K562 (cell line): Measurements from ENCODE around the gene LIAS. TPM values are rescaled to one million over a fixed set of nuclear protein-coding genes. Genes with fewer than 3 reads are reported as not detected.

ENCODE experiments used
- ATAC-seq: fragments of 200-7000 bp; cut with Tn5 transposase; 3 replicates; pipeline ENCODE4 v1.9.1; 2020; ENCODE audit warnings: moderate library complexity
- BruUV-seq: library from RNA; stranded (reverse); fragments of 400-500 nt; replicated peaks from 2 replicates; lab custom pipeline; 2021; lab: Mats Ljungman, UMichigan
- CTCF ChIA-PET: fragments of 300-600 bp; formaldehyde crosslinking; extraction: SDS; loops from one replicate; lab custom pipeline; 2021; ENCODE audit warnings: low intra/inter-chr PET ratio; lab: Yijun Ruan, JAX
- POLR2A ChIA-PET: fragments of 300-600, 350-650 bp; sonication (Branson Sonifier 250); formaldehyde crosslinking; extraction: SDS; loops from one replicate; lab custom pipeline; 2021; ENCODE audit warnings: antibody characterized with exemption, inconsistent platforms; lab: Yijun Ruan, JAX
- DNase-seq, 4 experiments: peaks; one replicate each; pipeline versions ENCODE4 v3.0.0 to v3.0.0-alpha.2; 2011 to 2018; ENCODE audit warnings: low spot score in 3 of 4, mixed read lengths in 3 of 4; ENCODE audit errors: extremely low read depth in 1 of 4
- FAIRE-seq: peaks from 2 replicates; lab custom pipeline; 2011; peaks lifted over from hg19 to GRCh38; lab: Jason Lieb, UNC
- H2AFZ ChIP-seq: 2 replicates; pipeline ENCODE4 v1.6.0; 2011; ENCODE audit warnings: low read depth, low read length, control low read depth, inconsistent platforms
- H3K27ac ChIP-seq: fragments of 200-600 bp; 3 replicates; pipeline ENCODE4 v1.8.0; 2011; ENCODE audit warnings: low read depth, mild to moderate bottlenecking, control low read depth, inconsistent platforms, low read length, moderate library complexity, mixed read lengths; ENCODE audit errors: extremely low read depth
- H3K27me3 ChIP-seq, 2 experiments: fragments of 300-600 bp in 1 of 2; 2 replicates in 1 of 2; 3 replicates in 1 of 2; pipeline versions ENCODE4 v1.6.0 to v1.8.0; 2011; ENCODE audit warnings: inconsistent platforms in 2 of 2, low read length in 2 of 2, mild to moderate bottlenecking in 1 of 2, mixed read lengths in 1 of 2, moderate library complexity in 1 of 2; ENCODE audit not compliant: control insufficient read depth in 2 of 2, insufficient read depth in 2 of 2
- H3K36me3 ChIP-seq: fragments of 300-600 bp; 3 replicates; pipeline ENCODE4 v1.8.0; 2011; ENCODE audit warnings: mild to moderate bottlenecking, low read length, inconsistent platforms; ENCODE audit not compliant: control insufficient read depth, insufficient read depth
- H3K4me1 ChIP-seq, 2 experiments: fragments of 200-600 bp in 1 of 2; replicated peaks in 1 of 2; 2 replicates in 1 of 2; 3 replicates in 1 of 2; pipeline versions ENCODE4 v1.5.1 to v1.8.0; 2011; ENCODE audit warnings: inconsistent platforms in 2 of 2, low read length in 2 of 2, mild to moderate bottlenecking in 1 of 2, mixed read lengths in 1 of 2, moderate library complexity in 1 of 2; ENCODE audit not compliant: control insufficient read depth in 2 of 2, insufficient read depth in 2 of 2
- H3K4me2 ChIP-seq: 2 replicates; pipeline ENCODE4 v1.6.1; 2011; ENCODE audit warnings: low read length, control low read depth, inconsistent platforms, mixed read lengths; ENCODE audit not compliant: insufficient read depth
- H3K4me3 ChIP-seq: fragments of 200-600 bp; sonication (generic), shearing (Covaris generic); 2 replicates; pipeline ENCODE4 v1.5.1; 2016; ENCODE audit warnings: control low read depth, inconsistent platforms
- H3K79me2 ChIP-seq: fragments of 200-600 bp; 3 replicates; pipeline ENCODE4 v1.8.0; 2011; ENCODE audit warnings: low read length, inconsistent platforms; ENCODE audit not compliant: control insufficient read depth, insufficient read depth
- H3K9ac ChIP-seq, 2 experiments: 2 replicates each; pipeline versions ENCODE4 v1.6.0 to v1.6.1; 2011; ENCODE audit warnings: low read depth in 2 of 2, low read length in 2 of 2, control low read depth in 1 of 2, inconsistent platforms in 1 of 2, mild to moderate bottlenecking in 1 of 2, mixed read lengths in 1 of 2; ENCODE audit not compliant: insufficient read depth in 1 of 2
- H3K9me1 ChIP-seq: one replicate; pipeline ENCODE4 v1.6.0; 2011; ENCODE audit warnings: inconsistent platforms, mild to moderate bottlenecking, low read length, moderate library complexity; ENCODE audit not compliant: control insufficient read depth, insufficient read depth
- H3K9me3 ChIP-seq: replicated peaks from 2 replicates; pipeline ENCODE4 v1.5.1; 2011; ENCODE audit warnings: low read depth, low read length, inconsistent platforms; ENCODE audit not compliant: control insufficient read depth, insufficient read depth
- H4K20me1 ChIP-seq: replicated peaks from 2 replicates; pipeline ENCODE4 v1.6.1; 2011; ENCODE audit warnings: low read length, inconsistent platforms, mixed read lengths; ENCODE audit not compliant: control insufficient read depth, insufficient read depth
- SPI1 ChIP-seq: IDR thresholded peaks from 2 replicates; pipeline ENCODE4 v1.6.1; 2011; ENCODE audit warnings: low read depth, low read length, control low read depth, borderline replicate concordance
- WGBS: fragments of 100-300 bp; shearing (Covaris generic); methylation state at CpG from one replicate; pipeline ENCODE4 v1.1.6; 2016; ENCODE audit warnings: low coverage, mixed read lengths; ENCODE audit not compliant: insufficient coverage; ENCODE audit errors: missing lambda C conversion rate; 5-methylcytosine and 5-hydroxymethylcytosine counted together
- in situ Hi-C: fragments of 300-500 bp; cut with MboI; formaldehyde crosslinking; loops from 4 replicates; pipeline ENCODE4 v1.15.0; 2018; ENCODE audit warnings: inconsistent platforms, mixed read lengths
- intact Hi-C: fragments of 100-400 bp; cut with micrococcal nuclease; formaldehyde crosslinking; loops from 2 replicates; pipeline ENCODE4 v1.14.2; 2022
- polyA plus RNA-seq, 8 experiments: library from polyadenylated mRNA; depleted of rRNA in 4 of 8; stranded (reverse) in 5 of 8; unstranded in 3 of 8; fragments of >200 nt; fragmentation: Nextera tagmentation in 2 of 8; fragmentation: Illumina TruSeq in 1 of 8; extraction: Ambion mirVana in 2 of 8; extraction: Trizol in 1 of 8; gene quantifications; 2 replicates each; pipeline versions ENCODE4 v1.2.1 to v1.2.3, GENCODE V29; 2011 to 2014; ENCODE audit warnings: inconsistent platforms in 1 of 8, missing spikeins in 1 of 8
- total RNA-seq, 7 experiments: library from RNA; depleted of rRNA in 6 of 7; stranded (reverse); fragments of >200 nt in 6 of 7; fragmentation: Illumina TruSeq in 2 of 7; extraction: Trizol in 2 of 7; gene quantifications; 2 replicates each; pipeline versions ENCODE4 v1.2.1 to v1.2.3, GENCODE V29; 2011 to 2021; ENCODE audit warnings: low replicate concordance in 1 of 7
- TF ChIP-seq, protein P1 (sequence below): sonication (generic); formaldehyde crosslinking; IDR thresholded peaks from 2 replicates; pipeline ENCODE4 v1.8.0; 2022; ENCODE audit warnings: mild to moderate bottlenecking, missing genetic modification reagents

Gene LIAS
- total and polyA plus RNA-seq, 9 of the 15 experiments (the other 6 are each of a cell fraction or from before 2014, with no cell fraction given): 21.9 to 57.1 (median 42.1) TPM

DNA sequence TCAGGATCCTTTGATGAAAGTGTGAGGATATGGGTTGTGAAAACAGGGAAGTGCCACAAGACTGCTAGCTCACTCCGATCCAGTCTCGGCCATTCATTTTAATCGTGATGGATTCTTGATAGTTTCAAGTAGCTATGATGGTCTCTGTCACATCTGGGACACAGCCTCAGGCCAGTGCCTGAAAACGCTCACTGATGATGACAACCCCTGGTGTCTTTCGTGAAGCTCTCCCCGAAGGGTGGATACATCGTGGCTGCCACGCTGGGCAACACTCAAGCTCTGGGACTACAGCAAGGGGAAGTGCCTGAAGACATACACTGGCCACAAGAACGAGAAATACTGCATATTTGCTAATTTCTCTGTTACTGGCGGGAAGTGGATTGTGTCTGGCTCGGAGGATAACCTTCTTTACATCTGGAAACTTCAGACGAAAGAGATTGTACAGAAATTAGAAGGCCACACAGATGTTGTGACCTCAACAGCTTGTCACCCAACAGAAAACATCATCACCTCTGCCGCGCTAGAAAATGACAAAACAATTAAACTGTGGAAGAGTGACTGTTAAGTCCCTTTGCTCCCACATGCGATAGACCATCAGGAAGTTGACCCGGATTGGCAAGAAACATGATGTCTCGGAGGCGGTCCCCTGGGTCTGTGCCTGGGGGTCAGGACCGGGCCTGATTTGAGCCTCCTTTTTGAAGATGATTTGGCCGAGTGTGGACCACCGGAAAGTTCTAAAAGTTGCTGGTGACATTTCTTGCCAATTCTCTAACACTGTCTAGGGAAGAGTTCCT is 22.2 kb downstream of the LIAS start:
- no peak overlapping the region for H3K4me2 ChIP-seq
- intact Hi-C loops (no loop called here), in situ Hi-C loops (no loop called here)
- TF ChIP-seq SPI1: 0 out of 2 replicates have a peak, but pooled peaks have one; percentile 11
- TF ChIP-seq, protein P1, sequence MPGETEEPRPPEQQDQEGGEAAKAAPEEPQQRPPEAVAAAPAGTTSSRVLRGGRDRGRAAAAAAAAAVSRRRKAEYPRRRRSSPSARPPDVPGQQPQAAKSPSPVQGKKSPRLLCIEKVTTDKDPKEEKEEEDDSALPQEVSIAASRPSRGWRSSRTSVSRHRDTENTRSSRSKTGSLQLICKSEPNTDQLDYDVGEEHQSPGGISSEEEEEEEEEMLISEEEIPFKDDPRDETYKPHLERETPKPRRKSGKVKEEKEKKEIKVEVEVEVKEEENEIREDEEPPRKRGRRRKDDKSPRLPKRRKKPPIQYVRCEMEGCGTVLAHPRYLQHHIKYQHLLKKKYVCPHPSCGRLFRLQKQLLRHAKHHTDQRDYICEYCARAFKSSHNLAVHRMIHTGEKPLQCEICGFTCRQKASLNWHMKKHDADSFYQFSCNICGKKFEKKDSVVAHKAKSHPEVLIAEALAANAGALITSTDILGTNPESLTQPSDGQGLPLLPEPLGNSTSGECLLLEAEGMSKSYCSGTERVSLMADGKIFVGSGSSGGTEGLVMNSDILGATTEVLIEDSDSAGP (CRISPR knock-in tag): no peak
- 0 out of 2 replicates have a peak overlapping the region, but pooled peaks have one; percentile 23 for H2AFZ ChIP-seq
- H3K9ac ChIP-seq: no peak overlapping the region
- H3K9me1 ChIP-seq: no peaks in the 10 kb centered on the region
- H3K79me2 ChIP-seq: no peaks in the 10 kb centered on the region
- no peaks in the 10 kb centered on the region for H4K20me1 ChIP-seq
- DNase-seq: no peak
- no peak for ATAC-seq
- WGBS: 75% methylated on average over 18 of the region's 21 CpGs
- H3K4me1 ChIP-seq: peaks cover 0 to 3% of the 10 kb centered on the region in 2 experiments; a peak in 2 of 5 replicates
- no peak overlapping the region for H3K27ac ChIP-seq
- no peak overlapping the region for H3K4me3 ChIP-seq
- H3K27me3 ChIP-seq: no peaks in the 10 kb centered on the region
- peaks cover 2% of the 10 kb centered on the region; the same call in 1 of the 2 replicates for H3K9me3 ChIP-seq
- peaks cover 13% of the 10 kb centered on the region; the same call in 2 of the 3 replicates for H3K36me3 ChIP-seq
- BruUV-seq: no TSS peak
- ChIA-PET POLR2A (interaction anchor here (0.7 to 1.1 kb wide), 2 partner anchors 22 to 126 kb away, joined by 3 read pairs; partner anchors contain the start of genes LIAS and RPL9), CTCF (no interaction called here)
- FAIRE-seq: no peak
